ENCODE data around the gene HOMER1. TPM values are rescaled to one million over a fixed set of nuclear protein-coding genes. Genes with fewer than 3 reads are reported as not detected.

The HOMER1 gene
- total and polyA plus RNA-seq, 2 of the 4 experiments (the other 2 are of a cell fraction): 1.9 to 6.8 TPM

DNA sequence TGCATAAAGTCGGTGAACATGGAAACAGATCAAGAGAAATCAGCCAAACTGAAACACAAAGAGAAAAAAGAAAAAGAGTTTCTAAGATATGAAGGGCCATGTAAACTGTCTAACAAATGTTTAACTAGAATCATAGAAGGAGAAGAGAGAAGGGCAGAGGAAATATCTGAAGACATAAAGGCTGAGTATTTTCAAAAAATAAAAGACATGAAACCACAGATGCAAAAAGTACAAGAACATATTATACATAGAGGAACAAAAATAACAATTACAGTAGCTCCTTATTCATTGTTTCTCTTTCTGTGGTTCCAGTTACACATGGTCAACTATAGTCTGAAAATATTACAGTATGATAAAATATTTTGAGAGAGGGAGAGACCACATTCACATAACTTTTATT is 106.3 kb downstream of the HOMER1 start:
- DNase-seq: no peak
- Histone ChIP-seq H3K18ac (ENCODE audit: low read depth, low read length) (no peak overlapping the region), H4K8ac (ENCODE audit: low read depth in 2 of 2, low read length in 2 of 2) (no peak overlapping the region), H2AK9ac (replicated peaks; ENCODE audit: low read depth, low read length, poor library complexity) (no peak overlapping the region), H3K23ac (ENCODE audit: low read depth, low read length) (no peak overlapping the region), H4K20me1 (ENCODE audit: insufficient read depth, low read length) (no peaks in the 10 kb centered on the region), H3K9me3 (ENCODE audit: control insufficient read depth, insufficient read depth, low read length) (peaks cover 6% of the 10 kb centered on the region), H2AK5ac (ENCODE audit: low read depth, low read length) (no peak overlapping the region), H3K9ac (ENCODE audit: low read depth, low read length) (no peak overlapping the region), H3K27ac (ENCODE audit: insufficient read depth, low read length) (no peak overlapping the region), H3K36me3 (ENCODE audit: control insufficient read depth, insufficient read depth, low read length) (no peaks in the 10 kb centered on the region), H3K4me1 (ENCODE audit: control insufficient read depth, insufficient read depth, low read length) (no peaks in the 10 kb centered on the region), H2BK15ac (ENCODE audit: low read depth, low read length) (no peak overlapping the region), H3K9me1 (ENCODE audit: insufficient read depth, low read length) (no peaks in the 10 kb centered on the region), H3K27me3 (ENCODE audit: control insufficient read depth, insufficient read depth, low read length) (no peaks in the 10 kb centered on the region), H4K91ac (ENCODE audit: insufficient read depth, low read depth, low read length) (no peak overlapping the region), H2BK120ac (ENCODE audit: low read depth, low read length) (no peak overlapping the region), H3K14ac (replicated peaks; ENCODE audit: low read depth, low read length) (no peak overlapping the region), H2BK5ac (ENCODE audit: low read depth, low read length, poor library complexity, severe bottlenecking) (no peak overlapping the region), H3K4me3 (ENCODE audit: insufficient read depth, low read depth, low read length) (no peak overlapping the region), H3K4me2 (ENCODE audit: low read depth, low read length) (no peak overlapping the region), H3K4ac (ENCODE audit: low read depth, low read length) (no peak overlapping the region), H4K5ac (ENCODE audit: low read depth, low read length) (no peak overlapping the region), H3K56ac (ENCODE audit: extremely low read depth, insufficient read depth, low read length) (no peak overlapping the region), H3K79me1 (ENCODE audit: low read depth in 1 of 2, low read length in 2 of 2) (no peaks in the 10 kb centered on the region), H2BK20ac (ENCODE audit: low read depth, low read length) (no peak overlapping the region), H2AFZ (replicated peaks; ENCODE audit: low read length, poor library complexity) (no peak overlapping the region)
- CTCF ChIA-PET: interaction anchor here (0.7 kb wide), 1 partner anchor 83 kb away, joined by 4 read pairs; no protein-coding TSS in a partner anchor
- intact Hi-C loops (cut with micrococcal nuclease) (no loop called here), dilution Hi-C loops (cut with HindIII; ENCODE audit: low sequenced_read_pairs, unreplicated experiment) (no loop called here), in situ Hi-C loops (cut with MboI; ENCODE audit: low sequenced_read_pairs) (no loop called here)
- POLR2A ChIA-PET (ENCODE audit: unreplicated experiment): no interaction called here
- no CpG with 5 or more reads among the region's 1 CpG for WGBS, 2 experiments (ENCODE audit: extremely low coverage in 2 of 2, insufficient read length in 1 of 2)
- BruUV-seq (replicated peaks): no TSS peak
- no peak for ATAC-seq (ENCODE audit: low read depth)
- TF ChIP-seq RFX5 (IDR thresholded peaks at IDR 0.05; ENCODE audit: low read depth, low read length) (no peak), POLR2A (IDR thresholded peaks at IDR 0.05; ENCODE audit: low read depth, low read length) (no peak), CTCF (conservative IDR thresholded peaks at IDR 0.05; ENCODE audit: low read depth, low read length) (no peak), RAD21 (IDR thresholded peaks at IDR 0.05; ENCODE audit: low read length) (no peak)
